ENCODE data around the gene PTCH1.

DNA sequence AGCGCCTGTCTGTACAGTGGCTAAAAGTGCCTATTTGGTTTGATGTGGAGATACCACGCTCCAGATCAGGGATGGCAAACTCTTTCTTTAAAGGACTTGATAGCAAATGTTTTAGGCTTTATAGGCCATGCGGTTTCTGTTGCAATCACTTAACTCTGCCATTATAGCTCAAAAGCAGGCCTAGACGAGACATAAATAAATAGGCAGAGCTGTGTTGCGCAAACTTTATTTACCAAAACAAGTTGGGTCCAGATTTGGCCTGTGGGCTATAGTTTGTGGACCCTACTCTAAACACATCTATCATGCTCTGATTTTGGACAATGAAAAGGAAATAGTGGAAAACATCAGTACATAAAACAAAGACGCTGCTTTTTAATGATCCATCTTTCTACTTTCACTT, 79.2 kb downstream of the PTCH1 start:
- TF ChIP-seq, protein P1, sequence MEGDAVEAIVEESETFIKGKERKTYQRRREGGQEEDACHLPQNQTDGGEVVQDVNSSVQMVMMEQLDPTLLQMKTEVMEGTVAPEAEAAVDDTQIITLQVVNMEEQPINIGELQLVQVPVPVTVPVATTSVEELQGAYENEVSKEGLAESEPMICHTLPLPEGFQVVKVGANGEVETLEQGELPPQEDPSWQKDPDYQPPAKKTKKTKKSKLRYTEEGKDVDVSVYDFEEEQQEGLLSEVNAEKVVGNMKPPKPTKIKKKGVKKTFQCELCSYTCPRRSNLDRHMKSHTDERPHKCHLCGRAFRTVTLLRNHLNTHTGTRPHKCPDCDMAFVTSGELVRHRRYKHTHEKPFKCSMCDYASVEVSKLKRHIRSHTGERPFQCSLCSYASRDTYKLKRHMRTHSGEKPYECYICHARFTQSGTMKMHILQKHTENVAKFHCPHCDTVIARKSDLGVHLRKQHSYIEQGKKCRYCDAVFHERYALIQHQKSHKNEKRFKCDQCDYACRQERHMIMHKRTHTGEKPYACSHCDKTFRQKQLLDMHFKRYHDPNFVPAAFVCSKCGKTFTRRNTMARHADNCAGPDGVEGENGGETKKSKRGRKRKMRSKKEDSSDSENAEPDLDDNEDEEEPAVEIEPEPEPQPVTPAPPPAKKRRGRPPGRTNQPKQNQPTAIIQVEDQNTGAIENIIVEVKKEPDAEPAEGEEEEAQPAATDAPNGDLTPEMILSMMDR (IDR thresholded peaks at IDR 0.05) = no peak
- TF ChIP-seq POLR2A (IDR thresholded peaks at IDR 0.05) = no peak
- no peak for TF ChIP-seq POLR2AphosphoS5 (IDR thresholded peaks at IDR 0.05; ENCODE audit: insufficient read depth in 1 of 2, low read depth in 1 of 2)
